ENCODE results near the gene SSH2. TPM values are rescaled to one million over a fixed set of nuclear protein-coding genes. Genes with fewer than 3 reads are reported as not detected.
"Not testable (repeated sequence)": the region's sequence is repeated elsewhere in the genome, so short reads cannot be mapped to it uniquely, and the experiment has no call there.

The SSH2 gene
- polyA plus RNA-seq, 1 of the 3 experiments (the other 2 are of a cell fraction): 8.8 TPM

DNA sequence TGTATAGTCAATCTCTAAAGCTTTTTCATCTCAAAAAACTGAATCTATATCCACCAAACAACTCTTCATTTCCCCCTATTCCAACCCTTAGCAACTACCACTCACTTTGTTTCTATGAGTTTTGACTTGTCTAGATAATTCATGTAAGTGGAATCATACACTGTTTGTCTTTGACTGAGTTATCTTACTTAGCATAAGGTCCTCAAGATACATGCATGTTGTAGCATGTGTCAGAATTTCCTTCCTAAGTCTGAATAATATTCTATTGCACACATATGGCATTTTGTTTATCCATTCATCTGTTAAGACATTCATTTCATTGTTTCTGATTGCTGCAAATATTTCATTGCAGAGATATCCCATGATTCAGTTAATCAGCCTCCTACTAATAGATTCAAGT, 72.2 kb downstream of the SSH2 start:
- no peaks in the 10 kb centered on the region for H3K9me2 ChIP-seq
- ChIA-PET POLR2A (no interaction called here), CTCF (no interaction called here)
- H3K9ac ChIP-seq: no peak overlapping the region
- peaks cover 25% of the 10 kb centered on the region; the same call in 1 of the 2 replicates for H3K79me2 ChIP-seq (ENCODE audit: insufficient read depth)
- H3F3A ChIP-seq (replicated peaks; ENCODE audit: insufficient read depth): peaks cover 17% of the 10 kb centered on the region
- H3K4me3 ChIP-seq (ENCODE audit: low read depth in 2 of 2, low read length in 1 of 2): no peak overlapping the region
- no peak overlapping the region for H2AFZ ChIP-seq (ENCODE audit: low read depth)
- H3K27me3 ChIP-seq (ENCODE audit: insufficient read depth): no peaks in the 10 kb centered on the region
- TF ChIP-seq CHD2 (IDR thresholded peaks at IDR 0.05; ENCODE audit: low read length, partially characterized antibody): no peak
- no peak for TF ChIP-seq SIN3A (IDR thresholded peaks at IDR 0.05; ENCODE audit: borderline replicate concordance, low read depth, low read length)
- no peak for TF ChIP-seq ELF1 (IDR thresholded peaks at IDR 0.05)
- no peak for TF ChIP-seq FOSL2 (IDR thresholded peaks at IDR 0.05; ENCODE audit: borderline replicate concordance, low read depth)
- no peak for TF ChIP-seq MEF2A (IDR thresholded peaks at IDR 0.05; ENCODE audit: borderline replicate concordance, low read depth)
- no peak for TF ChIP-seq CTCF (IDR thresholded peaks at IDR 0.05)
- TF ChIP-seq, protein P1, sequence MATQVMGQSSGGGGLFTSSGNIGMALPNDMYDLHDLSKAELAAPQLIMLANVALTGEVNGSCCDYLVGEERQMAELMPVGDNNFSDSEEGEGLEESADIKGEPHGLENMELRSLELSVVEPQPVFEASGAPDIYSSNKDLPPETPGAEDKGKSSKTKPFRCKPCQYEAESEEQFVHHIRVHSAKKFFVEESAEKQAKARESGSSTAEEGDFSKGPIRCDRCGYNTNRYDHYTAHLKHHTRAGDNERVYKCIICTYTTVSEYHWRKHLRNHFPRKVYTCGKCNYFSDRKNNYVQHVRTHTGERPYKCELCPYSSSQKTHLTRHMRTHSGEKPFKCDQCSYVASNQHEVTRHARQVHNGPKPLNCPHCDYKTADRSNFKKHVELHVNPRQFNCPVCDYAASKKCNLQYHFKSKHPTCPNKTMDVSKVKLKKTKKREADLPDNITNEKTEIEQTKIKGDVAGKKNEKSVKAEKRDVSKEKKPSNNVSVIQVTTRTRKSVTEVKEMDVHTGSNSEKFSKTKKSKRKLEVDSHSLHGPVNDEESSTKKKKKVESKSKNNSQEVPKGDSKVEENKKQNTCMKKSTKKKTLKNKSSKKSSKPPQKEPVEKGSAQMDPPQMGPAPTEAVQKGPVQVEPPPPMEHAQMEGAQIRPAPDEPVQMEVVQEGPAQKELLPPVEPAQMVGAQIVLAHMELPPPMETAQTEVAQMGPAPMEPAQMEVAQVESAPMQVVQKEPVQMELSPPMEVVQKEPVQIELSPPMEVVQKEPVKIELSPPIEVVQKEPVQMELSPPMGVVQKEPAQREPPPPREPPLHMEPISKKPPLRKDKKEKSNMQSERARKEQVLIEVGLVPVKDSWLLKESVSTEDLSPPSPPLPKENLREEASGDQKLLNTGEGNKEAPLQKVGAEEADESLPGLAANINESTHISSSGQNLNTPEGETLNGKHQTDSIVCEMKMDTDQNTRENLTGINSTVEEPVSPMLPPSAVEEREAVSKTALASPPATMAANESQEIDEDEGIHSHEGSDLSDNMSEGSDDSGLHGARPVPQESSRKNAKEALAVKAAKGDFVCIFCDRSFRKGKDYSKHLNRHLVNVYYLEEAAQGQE (IDR thresholded peaks at IDR 0.05; ENCODE audit: low read depth, low read length): no peak
- no peak for TF ChIP-seq TAF1 (IDR thresholded peaks at IDR 0.05; ENCODE audit: borderline replicate concordance, low read depth, low read length)
- TF ChIP-seq NFIC (IDR thresholded peaks at IDR 0.05; ENCODE audit: borderline replicate concordance): no peak
- TF ChIP-seq RAD21 (IDR thresholded peaks at IDR 0.05; ENCODE audit: low read length): no peak
- TF ChIP-seq SMC3 (IDR thresholded peaks at IDR 0.05; ENCODE audit: low read depth, low read length): no peak
- TF ChIP-seq POLR2AphosphoS5 (IDR thresholded peaks at IDR 0.05; ENCODE audit: low read depth, low read length): no peak
- TF ChIP-seq TCF12 (IDR thresholded peaks at IDR 0.05): no peak
- TF ChIP-seq EP300 (IDR thresholded peaks at IDR 0.05; ENCODE audit: borderline replicate concordance in 1 of 2, low read depth in 1 of 2, low read length in 1 of 2): no peak
- TF ChIP-seq YY1 (IDR thresholded peaks at IDR 0.05; ENCODE audit: low read depth): no peak
- no peak for TF ChIP-seq GATA2 (CRISPR knock-in tag; IDR thresholded peaks at IDR 0.05)
- TF ChIP-seq FOXM1 (IDR thresholded peaks at IDR 0.05; ENCODE audit: low read depth): no peak
- no peak overlapping the region for H3K27ac ChIP-seq (ENCODE audit: low read depth in 2 of 2, low read length in 1 of 2)
- no peak overlapping the region for H3K4me2 ChIP-seq
- no peak for DNase-seq
- no peaks in the 10 kb centered on the region for H3K36me3 ChIP-seq (replicated peaks in 1 of 2; ENCODE audit: control insufficient read depth in 1 of 2, insufficient read depth in 2 of 2, low read length in 1 of 2)
- H4K20me1 ChIP-seq (ENCODE audit: insufficient read depth): no peaks in the 10 kb centered on the region
- no peaks in the 10 kb centered on the region for H3K9me3 ChIP-seq
- H3K4me1 ChIP-seq (ENCODE audit: control insufficient read depth in 1 of 2, insufficient read depth in 2 of 2, low read depth in 1 of 2, low read length in 1 of 2): peaks cover 0 to 24% of the 10 kb centered on the region in 2 experiments; a peak in 2 of 4 replicates

DNA sequence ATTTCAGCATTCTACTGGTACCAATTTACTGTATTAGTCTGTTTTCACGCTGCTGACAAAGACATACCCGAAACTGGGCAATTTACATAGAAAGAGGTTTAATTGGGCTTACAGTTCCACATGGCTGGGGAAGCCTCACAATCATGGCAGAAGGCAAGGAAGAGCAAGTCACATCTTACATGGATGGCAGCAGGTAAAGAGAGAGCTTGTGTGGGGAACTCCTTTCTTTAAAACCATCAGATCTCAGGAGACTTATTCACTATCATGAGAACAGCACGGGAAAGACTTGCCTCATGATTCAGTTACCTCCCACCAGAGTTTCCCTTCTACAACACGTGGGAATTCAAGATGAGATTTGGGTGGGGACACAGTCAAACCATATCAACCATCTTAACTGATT, 72.9 kb downstream of the SSH2 start:
- H2AFZ ChIP-seq (ENCODE audit: low read depth); H3K27me3 ChIP-seq (ENCODE audit: insufficient read depth); DNase-seq; H3K9me3 ChIP-seq; H3K36me3 ChIP-seq (replicated peaks in 1 of 2; ENCODE audit: control insufficient read depth in 1 of 2, insufficient read depth in 2 of 2, low read length in 1 of 2); CTCF ChIA-PET; H3K9me2 ChIP-seq; H4K20me1 ChIP-seq (ENCODE audit: insufficient read depth); POLR2A ChIA-PET; H3K27ac ChIP-seq (ENCODE audit: low read depth in 2 of 2, low read length in 1 of 2); H3K4me3 ChIP-seq (ENCODE audit: low read depth in 2 of 2, low read length in 1 of 2); H3K9ac ChIP-seq; H3K4me2 ChIP-seq: not testable (repeated sequence)
- H3K4me1 ChIP-seq (ENCODE audit: control insufficient read depth in 1 of 2, insufficient read depth in 2 of 2, low read depth in 1 of 2, low read length in 1 of 2): peaks cover 0 to 24% of the 10 kb centered on the region in 2 experiments; a peak in 2 of 4 replicates
- peaks cover 17% of the 10 kb centered on the region for H3F3A ChIP-seq (replicated peaks; ENCODE audit: insufficient read depth)
- peaks cover 32% of the 10 kb centered on the region; the same call in 1 of the 2 replicates for H3K79me2 ChIP-seq (ENCODE audit: insufficient read depth)
- WGBS (ENCODE audit: low lambda C conversion rate): 100% methylated on average over 4 of the region's 4 CpGs

All from SK-N-SH (cell line).